Measurements from ENCODE around the gene IL1RAP. TPM values are rescaled to one million over a fixed set of nuclear protein-coding genes. Genes with fewer than 3 reads are reported as not detected.

The IL1RAP gene
- total RNA-seq, 1 experiment from 2014 or later, result 22.5 TPM

- DNase-seq (ENCODE audit: low read depth), result no peak
Observed at GRCh38 chr3:190608850-190609589, 95.1 kb downstream of the IL1RAP start.

DNA sequence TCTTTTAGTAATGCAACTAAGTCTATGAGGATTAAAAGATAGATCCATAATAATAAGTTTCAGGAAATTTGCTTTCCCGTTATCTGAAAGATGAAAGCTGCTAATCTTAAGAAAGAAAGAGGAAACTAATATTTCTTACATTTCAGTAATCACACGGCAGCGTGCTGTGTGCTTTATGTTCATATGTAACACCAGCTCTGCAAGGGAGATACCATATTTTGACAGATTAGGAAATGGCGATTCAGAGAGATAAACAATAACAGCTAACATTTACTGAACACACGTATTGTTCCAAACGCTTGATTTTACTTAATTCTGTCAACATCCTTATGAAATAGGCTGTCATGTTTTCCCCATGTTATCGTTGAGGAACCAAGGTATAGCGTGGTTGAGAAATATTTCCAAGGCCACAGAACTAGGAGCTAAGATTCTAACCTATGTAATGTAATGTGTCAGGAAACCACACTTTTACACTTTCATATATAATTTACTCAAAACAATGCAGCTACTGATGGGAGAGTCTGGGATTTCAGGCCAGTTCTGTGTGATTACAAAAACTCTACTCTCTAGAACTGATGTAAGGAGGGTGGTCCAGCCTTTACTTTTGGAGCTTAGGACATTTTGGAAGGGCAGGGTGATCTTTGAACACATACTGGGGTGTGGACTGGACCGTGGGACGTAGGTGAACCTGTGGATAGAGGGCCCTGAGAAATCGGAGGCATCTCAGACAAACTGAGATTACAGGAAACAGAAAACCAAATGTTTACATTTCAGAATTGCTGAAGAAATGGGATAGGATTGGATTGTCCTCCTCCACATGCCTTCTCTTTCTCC, 100.6 kb downstream of the IL1RAP start:
- no peak for DNase-seq (ENCODE audit: low read depth)

DNA sequence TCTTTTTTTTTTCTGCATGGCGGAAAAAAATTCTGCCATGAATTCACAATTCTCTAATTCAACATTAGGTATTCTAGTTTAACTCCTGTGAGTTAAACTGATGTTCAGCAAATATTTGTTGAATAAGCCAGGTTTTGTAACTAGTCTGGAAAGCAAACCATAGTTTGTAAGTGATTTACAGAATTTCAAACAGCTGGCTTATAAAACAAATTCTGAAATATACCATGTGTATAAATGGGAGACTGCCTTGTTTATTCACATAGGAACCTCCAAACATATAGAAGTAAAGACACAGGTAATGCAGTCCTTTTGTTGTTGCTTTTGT, 101.1 kb downstream of the IL1RAP start:
- no peak for DNase-seq (ENCODE audit: low read depth)

DNA sequence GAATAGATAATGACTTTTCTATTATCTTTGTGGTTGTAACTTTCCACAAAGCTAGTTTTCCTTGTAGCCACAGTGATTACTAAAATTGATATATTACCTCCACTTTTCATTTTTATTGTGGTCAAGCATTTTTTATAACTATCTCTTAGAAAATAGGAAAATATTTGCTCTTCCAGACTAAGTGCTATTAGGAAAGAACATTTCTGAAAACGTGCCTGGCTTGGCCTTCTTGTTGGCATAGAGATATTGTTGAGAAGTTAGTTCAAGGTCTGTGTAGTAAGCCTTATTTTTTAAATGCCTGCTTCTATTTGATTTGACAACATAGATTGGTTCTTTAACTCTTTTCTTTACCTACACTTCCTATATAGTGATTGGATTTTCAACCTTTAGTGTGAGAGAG, 101.7 kb downstream of the IL1RAP start:
- no peak for DNase-seq (ENCODE audit: low read depth)

- no peak for DNase-seq (ENCODE audit: low read depth)
Observed at GRCh38 chr3:190616637-190617036, 102.8 kb downstream of the IL1RAP start.

DNA sequence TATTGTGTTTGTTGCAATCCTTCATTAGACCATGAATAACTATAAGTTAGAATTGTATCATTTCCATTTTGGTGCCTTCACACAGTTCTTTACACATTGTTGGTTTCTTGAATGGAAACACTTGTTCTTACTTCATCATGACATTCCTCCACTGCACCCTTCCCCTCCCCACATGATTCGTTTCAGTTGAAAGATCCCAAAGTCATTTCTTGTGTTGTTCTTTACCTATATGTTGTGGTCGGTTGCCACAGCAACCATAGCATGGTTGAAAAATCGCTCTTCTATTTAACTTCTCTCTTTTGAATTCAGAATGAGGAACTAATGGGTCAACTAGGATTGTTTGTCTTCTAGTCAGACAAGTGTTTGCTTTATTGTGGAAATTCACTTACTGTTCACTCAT, 103.3 kb downstream of the IL1RAP start:
- no peak for DNase-seq (ENCODE audit: low read depth)

- DNase-seq (ENCODE audit: low read depth), result no peak
Observed at GRCh38 chr3:190618330-190619030, 104.6 kb downstream of the IL1RAP start.

DNA sequence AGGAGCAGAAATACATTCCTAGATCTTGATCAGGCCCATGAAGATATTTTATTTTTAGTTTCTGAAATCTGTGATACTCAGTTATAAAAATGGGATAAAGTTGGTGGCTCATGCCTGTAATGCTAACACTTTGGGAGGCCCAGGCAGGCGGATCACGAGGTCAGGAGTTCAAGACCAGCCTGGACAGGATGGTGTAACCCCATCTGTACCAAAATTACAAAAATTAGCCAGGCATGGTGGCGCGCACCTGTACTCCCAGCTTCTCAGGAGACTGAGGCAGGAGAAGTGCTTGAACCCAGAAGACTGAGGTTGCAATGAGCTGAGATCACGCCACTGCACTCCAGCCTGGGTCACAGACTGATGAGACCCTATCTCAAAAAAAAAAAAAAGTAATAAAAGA, 105.5 kb downstream of the IL1RAP start:
- DNase-seq (ENCODE audit: low read depth), result no peak

DNA sequence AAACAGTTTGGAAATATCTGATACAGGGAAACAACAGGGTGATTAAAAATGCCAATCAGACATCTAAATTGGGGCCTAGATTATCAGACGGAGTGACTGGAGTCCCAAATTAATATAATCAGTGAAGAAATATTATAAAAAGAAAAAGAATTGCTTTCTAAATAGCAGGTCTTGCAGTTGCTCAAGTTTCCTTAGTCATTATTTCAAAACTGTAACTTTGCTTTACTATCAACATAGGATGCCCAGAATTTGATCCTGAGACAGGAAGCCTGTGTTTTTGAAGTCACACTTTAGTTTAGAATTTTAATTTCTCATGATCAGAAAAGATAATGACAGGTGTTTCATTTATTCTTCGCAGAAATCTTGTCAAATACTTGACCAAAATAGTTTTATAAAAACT, 105.9 kb downstream of the IL1RAP start:
- DNase-seq (ENCODE audit: low read depth), result no peak

- no peak for DNase-seq (ENCODE audit: low read depth)
Observed at GRCh38 chr3:190620886-190621608, 107.2 kb downstream of the IL1RAP start.

- no peak for DNase-seq (ENCODE audit: low read depth)
Observed at GRCh38 chr3:190621927-190622326, 108.0 kb downstream of the IL1RAP start.

DNA sequence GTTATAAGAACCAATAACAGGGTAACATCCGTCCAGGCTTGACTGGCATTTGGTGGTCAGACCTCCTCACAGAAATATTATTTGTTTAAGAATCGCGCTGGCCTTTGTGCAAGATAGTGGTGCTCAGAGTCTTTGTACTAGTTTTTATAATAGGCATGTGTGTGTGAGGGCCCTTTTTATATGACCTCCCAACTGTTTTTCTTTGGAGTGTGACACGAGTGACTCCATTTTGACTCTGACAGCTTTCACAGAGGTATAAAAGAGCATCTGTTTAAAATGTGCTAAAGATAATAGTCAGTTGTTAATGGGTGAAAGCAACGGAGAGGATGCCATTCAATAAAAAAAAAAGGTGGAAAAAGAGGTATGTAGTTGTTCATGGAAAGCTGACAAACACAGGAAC, 110.4 kb downstream of the IL1RAP start:
- no peak for DNase-seq (ENCODE audit: low read depth)

DNA sequence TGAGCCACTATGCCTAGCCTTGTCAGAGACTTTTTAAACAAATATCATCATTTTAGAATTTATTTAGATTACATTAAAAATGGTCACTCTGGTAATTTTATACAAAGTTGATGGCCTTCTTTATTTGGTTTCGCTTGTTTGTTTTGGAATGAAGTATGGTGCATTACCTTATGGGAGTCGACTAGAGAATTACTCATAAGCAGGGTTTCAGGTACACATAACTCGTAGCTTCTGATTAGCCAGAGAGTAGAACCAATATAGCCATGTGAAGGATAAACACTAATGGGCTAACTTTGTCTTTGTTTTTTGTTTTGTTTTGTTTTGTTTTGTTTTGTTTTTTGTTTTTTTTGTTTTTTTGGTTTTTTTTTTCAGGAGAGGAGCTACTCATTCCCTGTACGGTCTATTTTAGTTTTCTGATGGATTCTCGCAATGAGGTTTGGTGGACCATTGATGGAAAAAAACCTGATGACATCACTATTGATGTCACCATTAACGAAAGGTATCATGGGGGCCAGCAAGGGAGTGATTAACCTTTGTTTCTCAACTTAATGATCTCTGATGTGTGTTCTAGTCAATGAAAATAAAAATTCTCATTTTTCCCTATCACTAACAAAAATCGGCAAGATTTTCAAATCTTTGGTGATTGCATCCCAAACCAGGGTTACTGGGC, 113.2 kb downstream of the IL1RAP start:
- DNase-seq (ENCODE audit: low read depth), result no peak

DNA sequence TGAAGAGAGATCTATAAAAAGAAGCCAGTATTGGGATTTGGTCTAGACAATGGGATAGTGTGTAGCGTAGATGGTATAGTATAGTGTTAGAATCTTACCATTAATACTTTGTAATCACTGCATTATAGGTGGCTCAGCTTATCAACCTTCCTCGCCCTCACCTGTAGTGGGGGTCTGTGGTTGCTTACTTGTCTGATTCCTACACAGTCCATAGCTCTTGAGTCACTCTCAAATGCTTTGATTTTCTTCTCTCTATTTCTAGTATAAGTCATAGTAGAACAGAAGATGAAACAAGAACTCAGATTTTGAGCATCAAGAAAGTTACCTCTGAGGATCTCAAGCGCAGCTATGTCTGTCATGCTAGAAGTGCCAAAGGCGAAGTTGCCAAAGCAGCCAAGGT, 115.2 kb downstream of the IL1RAP start:
- DNase-seq (ENCODE audit: low read depth), result no peak

- no peak for DNase-seq (ENCODE audit: low read depth)
Observed at GRCh38 chr3:190631295-190631694, 117.4 kb downstream of the IL1RAP start.

DNA sequence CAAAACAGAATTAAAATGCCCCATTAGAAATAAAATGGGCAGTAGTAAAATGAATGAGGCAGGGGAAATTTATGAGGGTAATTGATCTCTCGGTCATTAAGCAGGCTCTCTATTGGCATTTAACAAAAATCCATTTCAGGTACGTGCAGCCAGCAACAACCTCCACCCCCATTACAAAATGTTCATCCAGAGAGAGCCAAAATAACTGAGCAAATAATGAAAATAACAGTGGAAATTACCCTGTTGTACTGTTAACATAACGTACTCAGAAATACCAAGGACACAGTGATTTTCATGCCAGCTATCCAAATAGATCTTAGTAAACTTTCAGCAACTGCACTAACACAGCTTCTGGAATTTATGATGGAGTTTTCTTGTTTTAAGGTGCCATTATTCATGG, 127.7 kb downstream of the IL1RAP start:
- no peak for DNase-seq (ENCODE audit: low read depth)

DNA sequence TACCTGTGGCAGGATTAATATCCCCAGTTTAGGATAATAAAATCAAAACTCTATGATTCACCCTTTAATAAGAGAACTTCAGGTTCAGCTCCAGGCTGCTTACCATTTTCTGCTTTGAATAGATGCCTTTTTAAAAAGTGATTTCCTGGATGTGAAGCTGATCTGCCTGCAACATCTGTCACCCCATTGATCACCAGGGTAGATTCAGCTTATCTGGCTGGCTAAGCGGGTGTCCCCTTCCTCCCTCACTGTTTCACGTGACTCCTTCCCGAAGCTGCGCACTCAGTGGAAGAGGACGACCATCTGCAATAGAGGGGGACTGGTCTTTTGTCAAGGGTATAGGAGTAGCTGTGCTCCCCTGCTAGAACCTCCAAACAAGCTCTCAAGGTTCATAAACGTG, 128.1 kb downstream of the IL1RAP start:
- DNase-seq (ENCODE audit: low read depth), result no peak

DNA sequence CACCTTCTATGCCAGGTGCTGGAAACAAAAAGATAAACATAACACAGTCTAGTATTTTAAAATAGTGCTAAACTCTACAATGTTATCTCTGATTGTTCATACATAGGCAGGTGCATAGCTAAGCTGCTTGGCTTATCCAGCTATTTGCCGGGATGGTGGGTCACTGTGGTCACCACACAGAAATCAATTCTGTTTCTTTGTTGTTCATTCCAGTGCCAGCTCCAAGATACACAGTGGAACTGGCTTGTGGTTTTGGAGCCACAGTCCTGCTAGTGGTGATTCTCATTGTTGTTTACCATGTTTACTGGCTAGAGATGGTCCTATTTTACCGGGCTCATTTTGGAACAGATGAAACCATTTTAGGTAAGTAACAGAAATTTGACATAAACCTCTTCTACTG, 130.2 kb downstream of the IL1RAP start:
- no peak for DNase-seq (ENCODE audit: low read depth)

GRCh38 chr3:190644766-190645165, 130.9 kb downstream of the IL1RAP start:
- DNase-seq (ENCODE audit: low read depth), result no peak

GRCh38 chr3:190645932-190646460, 132.1 kb downstream of the IL1RAP start:
- DNase-seq (ENCODE audit: low read depth), result no peak

DNA sequence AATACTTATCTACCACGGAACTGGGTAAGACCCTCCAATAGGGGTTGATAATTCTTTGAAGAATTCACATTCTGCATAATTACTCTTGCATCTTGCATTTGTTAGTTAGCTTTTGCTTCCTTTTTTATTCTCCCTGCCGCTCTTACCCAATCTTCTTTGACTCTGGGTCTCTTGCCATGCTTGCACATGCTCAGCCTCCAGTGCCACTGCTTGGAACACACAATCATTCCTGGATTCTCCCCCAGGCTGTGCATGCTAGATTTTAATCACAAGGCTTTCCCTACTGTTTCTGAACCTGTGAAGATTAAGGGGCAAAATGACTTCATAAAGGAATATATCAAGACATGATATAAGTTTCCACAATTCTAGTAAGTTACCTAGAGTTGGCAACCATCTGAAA, 133.1 kb downstream of the IL1RAP start:
- no peak for DNase-seq (ENCODE audit: low read depth)
